HL-60 (cell line): ENCODE measurements around the gene GDA.

Experiments used
- CTCF ChIP-seq: IDR thresholded peaks from one replicate; pipeline ENCODE4 v1.5.1; 2011; ENCODE audit warnings: low read length, control low read depth, inconsistent platforms; ENCODE audit not compliant: insufficient read depth
- POLR2AphosphoS5 ChIP-seq: IDR thresholded peaks from 2 replicates; pipeline ENCODE4 v1.6.1; 2012; ENCODE audit warnings: low read depth

DNA sequence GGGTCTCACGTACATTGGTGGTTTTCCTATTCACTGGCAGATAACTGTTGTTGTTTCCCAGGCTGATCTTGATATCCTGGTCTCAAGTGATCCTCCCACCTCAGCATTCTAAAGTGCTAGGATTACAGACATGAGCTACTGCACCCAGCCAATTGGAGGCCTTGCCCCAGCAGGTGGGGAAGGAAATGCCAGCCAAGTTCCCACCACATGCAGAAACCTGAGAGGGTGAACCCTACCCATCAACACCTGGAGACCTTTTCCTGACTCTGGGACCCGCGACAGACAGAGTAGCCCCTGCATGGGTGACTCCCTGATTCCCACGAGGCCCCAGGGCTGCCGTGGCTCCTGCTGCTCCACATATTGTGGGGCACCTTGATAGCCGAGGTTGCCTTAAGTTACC is 107.7 kb downstream of the GDA start:
- TF ChIP-seq CTCF (no peak), POLR2AphosphoS5 (no peak)
